Central memory CD4-positive, alpha-beta T cell (primary cell): ENCODE results near the gene ITGA11.

Source experiments
- DNase-seq: peaks from one replicate; pipeline ENCODE4 v3.0.0; 2022

The ITGA11 gene

GRCh38 chr15:68307131-68307928, 124.6 kb downstream of the ITGA11 start:
- DNase-seq, result no peak

GRCh38 chr15:68305420-68305871, 126.5 kb downstream of the ITGA11 start:
- DNase-seq, result no peak

DNA sequence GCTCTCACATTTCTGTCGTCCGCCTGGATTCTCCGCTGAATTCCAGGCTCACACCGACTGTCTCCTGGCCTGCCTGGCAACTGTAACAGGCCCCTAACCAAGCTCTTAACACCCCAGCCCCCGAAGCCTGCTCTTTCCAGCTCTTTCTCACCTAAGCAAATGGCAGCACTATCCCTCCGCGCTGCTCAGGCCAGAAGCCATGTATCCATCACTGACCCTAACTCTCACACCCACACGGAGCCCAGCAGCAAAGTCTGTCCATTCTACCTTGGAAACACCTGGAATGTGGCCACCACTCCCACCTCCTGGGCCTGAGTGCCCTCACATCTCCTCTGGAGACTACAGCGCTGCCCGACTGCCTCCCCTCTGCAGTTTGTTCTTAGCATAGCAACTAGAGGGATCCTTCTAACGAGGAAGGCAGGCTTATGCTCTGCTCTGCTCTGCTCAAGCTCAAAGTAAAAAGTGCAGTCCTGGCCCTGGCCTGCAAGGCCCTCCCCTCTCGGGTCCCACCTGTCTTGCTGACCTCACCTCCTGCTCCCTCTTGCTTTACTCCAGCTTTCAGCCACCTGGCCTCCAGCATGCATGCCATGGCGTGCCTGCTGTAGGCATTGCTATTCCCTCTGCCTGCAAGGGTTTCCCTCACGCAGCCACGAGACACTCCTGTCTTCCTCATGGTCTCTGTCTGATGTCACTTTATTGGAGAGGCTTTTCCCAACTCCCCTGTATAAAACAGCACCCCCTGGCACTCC, 127.2 kb downstream of the ITGA11 start:
- DNase-seq, result no peak

- no peak for DNase-seq
Observed at GRCh38 chr15:68303560-68304436, 128.2 kb downstream of the ITGA11 start.

DNA sequence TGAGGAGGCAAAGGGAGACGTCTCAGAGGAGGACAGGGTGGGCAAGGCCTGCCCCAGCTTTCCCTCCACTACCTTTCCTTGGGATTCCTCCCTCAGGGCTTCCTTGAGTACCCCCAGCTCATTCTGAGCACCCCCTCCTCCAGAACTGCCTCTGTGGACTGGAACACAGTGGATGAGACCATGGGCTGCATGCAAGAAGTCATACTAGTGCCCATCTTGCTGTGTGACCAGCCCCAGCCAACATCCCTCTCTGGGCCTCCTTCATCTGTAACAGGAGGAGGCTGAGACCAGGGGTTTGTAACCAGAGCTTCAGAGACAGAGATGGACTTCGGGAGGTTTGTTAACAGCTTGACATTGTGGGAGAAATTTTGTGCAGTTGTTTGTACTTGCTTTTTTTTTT, 128.8 kb downstream of the ITGA11 start:
- DNase-seq, result no peak

DNA sequence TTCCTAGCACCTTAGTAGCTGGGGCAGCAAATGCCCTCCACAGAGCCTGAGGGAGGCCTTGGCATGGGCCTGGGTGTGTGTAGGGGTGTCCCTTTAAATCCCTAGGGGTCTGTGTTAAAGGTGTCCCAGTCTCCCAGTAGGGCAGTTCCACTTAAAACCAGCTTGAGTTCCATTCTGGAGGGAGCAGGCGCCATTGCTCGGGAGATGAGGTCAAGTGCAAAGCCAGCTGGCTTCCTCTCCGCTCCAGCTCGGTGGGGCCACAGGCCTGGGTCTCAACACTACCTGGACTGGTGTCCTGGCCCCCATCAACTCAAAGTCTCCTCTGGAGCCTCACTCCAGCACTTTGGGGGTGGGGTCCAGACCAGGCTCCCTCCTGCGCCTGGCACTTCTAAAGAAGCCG, 129.2 kb downstream of the ITGA11 start:
- no peak for DNase-seq

GRCh38 chr15:68301301-68301700, 130.7 kb downstream of the ITGA11 start:
- no peak for DNase-seq

GRCh38 chr15:68300115-68300940, 131.6 kb downstream of the ITGA11 start:
- DNase-seq, result no peak

GRCh38 chr15:68299436-68299835, 132.5 kb downstream of the ITGA11 start:
- DNase-seq, result no peak

DNA sequence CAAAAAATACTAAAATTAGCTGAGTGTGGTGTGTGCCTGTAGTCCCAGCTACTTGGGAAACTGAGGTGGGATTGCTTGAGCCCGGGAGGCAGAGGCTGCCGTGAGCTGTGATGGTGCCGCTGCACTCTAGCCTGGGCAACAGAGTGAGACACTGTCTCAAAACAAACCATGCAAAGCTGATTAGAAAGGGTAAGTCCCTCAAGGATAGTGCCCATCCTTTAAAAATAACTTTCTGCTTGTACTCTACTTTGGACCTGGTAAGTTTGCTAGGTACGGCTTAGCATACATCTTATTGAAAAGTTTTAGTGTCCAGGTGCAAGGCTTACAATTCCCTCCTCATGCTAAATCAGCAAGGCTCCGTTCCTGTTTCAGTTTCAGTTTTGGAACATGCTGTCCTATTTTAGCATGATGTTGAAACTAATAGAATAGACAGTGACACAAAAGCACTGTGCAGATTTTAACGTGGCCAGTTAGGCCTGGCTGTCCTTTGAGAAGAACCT, 133.0 kb downstream of the ITGA11 start:
- DNase-seq, result peak; percentile 31

DNA sequence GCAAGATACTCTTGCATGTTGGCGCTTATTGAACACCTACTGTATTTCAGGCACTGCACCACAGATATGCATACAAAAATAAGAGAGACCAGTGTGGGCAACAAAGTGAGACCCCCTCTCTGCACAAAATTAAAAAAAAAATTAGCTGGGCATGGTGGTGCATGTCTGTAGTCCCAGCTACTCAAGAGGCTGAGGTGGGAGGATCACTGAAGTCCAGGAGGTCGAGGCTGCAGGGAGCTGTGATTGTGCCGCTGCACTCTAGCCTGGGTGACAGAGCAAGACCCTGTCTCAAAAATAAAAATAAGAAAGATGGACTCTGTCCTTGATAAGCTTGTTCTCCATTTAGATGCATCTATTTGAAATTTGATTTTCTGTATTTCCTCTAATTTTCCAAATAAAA, 133.6 kb downstream of the ITGA11 start:
- DNase-seq, result no peak

DNA sequence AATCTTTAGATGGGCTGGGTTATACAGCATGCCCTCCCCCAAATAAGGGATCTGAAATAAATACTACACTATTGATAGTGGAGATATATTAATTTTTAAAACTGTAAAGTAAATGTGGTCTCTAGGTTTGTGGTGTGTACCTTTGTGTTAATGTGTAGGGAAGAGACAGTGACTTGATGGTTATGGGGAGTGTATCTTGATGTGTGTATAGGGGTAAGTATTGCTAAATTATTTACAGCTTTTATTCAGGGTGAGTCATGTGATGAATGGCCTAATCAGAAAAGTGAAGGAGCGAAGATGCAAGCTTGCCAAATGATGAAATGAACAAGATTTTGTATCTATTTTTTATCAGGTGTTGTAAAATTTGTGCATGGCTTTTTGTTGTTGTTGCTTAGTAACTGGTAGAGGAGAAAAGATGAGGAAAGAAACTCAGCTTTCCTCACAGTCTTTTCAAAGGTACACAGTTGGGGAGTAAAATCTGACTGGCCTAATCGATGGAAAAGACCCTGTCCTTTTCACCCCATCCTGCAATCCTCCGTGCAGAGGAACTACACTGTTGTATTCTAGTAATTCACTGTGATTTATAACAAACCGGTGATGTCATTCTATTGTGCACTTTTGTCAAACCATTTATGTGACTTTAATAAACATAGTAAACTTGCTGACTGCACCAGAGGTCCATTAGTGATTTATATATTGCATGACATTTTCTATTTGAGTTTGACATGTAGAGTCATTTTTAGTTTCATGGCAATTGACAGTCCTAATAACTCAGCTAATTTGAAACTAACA, 136.8 kb downstream of the ITGA11 start:
- no peak for DNase-seq

DNA sequence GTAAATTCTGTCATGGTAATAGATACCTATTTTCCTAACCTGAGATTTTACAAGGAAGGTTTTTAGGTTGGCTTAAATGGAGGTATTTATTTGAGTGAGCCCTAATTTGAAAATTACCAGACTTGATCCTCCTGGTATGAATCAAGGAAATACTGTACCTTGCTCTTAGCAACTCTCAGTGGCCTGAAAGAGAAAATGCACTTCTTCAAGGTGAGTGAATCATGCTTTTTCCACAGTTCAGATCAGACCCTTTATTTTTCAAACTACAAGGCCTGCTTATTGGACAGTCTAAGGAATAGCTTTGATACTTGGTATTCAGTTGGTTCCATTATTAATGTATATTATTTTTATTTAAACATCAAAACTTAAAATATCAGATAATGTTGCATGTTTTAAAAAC, 139.0 kb downstream of the ITGA11 start:
- no peak for DNase-seq

GRCh38 chr15:68292157-68292781, 139.7 kb downstream of the ITGA11 start:
- DNase-seq, result no peak

GRCh38 chr15:68290715-68291114, 141.2 kb downstream of the ITGA11 start:
- no peak for DNase-seq

- DNase-seq, result no peak
Observed at GRCh38 chr15:68289621-68290352, 142.2 kb downstream of the ITGA11 start.

- DNase-seq, result no peak
Observed at GRCh38 chr15:68289057-68289456, 142.9 kb downstream of the ITGA11 start.

DNA sequence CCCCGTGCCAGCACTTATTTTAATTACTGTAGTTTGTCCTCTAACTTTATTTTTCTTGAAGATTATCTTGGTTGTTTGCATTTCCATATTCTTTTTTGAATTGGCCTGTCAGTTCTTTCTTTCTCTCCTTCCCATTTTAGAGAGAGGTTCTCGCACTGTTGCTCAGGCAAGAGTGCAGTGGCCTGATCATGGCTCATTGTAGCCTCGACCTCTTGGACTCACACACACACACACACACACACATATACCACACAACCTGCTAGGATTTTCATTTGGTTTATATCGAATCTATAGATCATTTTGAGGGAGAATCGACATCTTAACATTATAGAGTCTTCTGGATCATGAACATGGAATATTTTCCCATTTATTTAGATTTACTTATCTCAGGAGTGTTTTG, 145.7 kb downstream of the ITGA11 start:
- DNase-seq, result no peak

DNA sequence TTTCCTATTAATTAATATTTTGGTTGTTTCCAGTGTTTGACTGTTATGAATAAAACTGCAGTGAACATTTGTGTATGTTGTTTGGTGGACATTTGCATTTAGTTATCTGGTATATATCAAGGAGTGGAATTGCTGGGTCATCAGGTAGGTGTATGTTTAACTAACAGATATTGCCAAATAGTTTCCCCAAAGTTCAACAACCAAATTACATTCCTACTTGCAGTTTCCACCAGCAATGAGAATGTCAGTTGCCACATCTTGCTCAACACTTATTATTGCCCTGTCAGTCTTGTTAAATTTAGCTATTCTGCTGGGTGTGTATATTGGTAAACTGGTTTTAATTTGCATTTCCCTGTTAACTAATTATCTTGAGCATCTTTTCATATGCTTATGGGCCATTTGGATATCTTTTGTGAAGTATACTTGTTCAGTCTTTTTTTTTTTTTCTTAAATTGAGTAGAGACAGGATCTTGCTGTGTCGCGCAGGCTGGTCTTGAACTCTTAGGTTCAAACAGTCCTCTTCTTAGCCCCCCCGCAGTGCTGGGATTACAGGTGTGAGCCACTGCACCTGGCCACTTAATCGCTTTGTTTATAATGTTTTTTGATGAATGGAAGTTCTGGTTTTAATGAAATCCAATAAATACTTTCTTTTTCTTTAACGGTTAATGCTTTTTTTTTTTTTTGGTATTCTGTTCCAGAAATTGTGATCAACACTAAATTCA, 146.5 kb downstream of the ITGA11 start:
- no peak for DNase-seq
